SK-N-SH (cell line): ENCODE results near the gene VEGFA. TPM values are rescaled to one million over a fixed set of nuclear protein-coding genes. Genes with fewer than 3 reads are reported as not detected.

ENCODE experiments used
- CTCF ChIA-PET: fragments of 300-600, 350-600 bp; formaldehyde crosslinking; extraction: SDS; loops from one replicate; lab custom pipeline; 2021; lab: Yijun Ruan, JAX
- POLR2A ChIA-PET: fragments of 350-600 bp; sonication (Branson Sonifier 250); formaldehyde crosslinking; extraction: SDS; loops from one replicate; lab custom pipeline; 2020; ENCODE audit warnings: antibody characterized with exemption, inconsistent platforms; lab: Yijun Ruan, JAX
- DNase-seq: peaks from one replicate; pipeline ENCODE4 v3.0.0; 2012
- H2AFZ ChIP-seq: fragments of 200-600 bp; sonication (generic); 2 replicates; pipeline ENCODE4 v1.8.1; 2016; ENCODE audit warnings: antibody characterized with exemption, mild to moderate bottlenecking, low read depth
- H3F3A ChIP-seq: fragments of 200-600 bp; sonication (generic); replicated peaks from 2 replicates; pipeline ENCODE3; 2016; ENCODE audit warnings: antibody characterized with exemption, mild to moderate bottlenecking; ENCODE audit not compliant: insufficient read depth
- H3K27ac ChIP-seq, 2 experiments: fragments of 200-500 bp in 1 of 2; fragments of 200-600 bp in 1 of 2; sonication (Bioruptor generic) in 1 of 2; sonication (generic), shearing (Covaris generic) in 1 of 2; 2 replicates each; pipeline versions ENCODE4 v1.5.1 to v1.6.1; 2014 to 2016; ENCODE audit warnings: low read depth in 2 of 2, inconsistent platforms in 1 of 2, low read length in 1 of 2, mild to moderate bottlenecking in 1 of 2, mixed read lengths in 1 of 2
- H3K27me3 ChIP-seq: fragments of 200-600 bp; sonication (generic), shearing (Covaris generic); 2 replicates; pipeline ENCODE4 v1.6.1; 2016; ENCODE audit warnings: mixed run types; ENCODE audit not compliant: insufficient read depth
- H3K36me3 ChIP-seq, 2 experiments: fragments of 200-500 bp in 1 of 2; fragments of 200-600 bp in 1 of 2; sonication (Bioruptor generic) in 1 of 2; sonication (generic) in 1 of 2; replicated peaks in 1 of 2; 2 replicates each; pipeline versions ENCODE3 to v1.5.1; 2014 to 2016; ENCODE audit warnings: low read length in 1 of 2, mild to moderate bottlenecking in 1 of 2; ENCODE audit not compliant: insufficient read depth in 2 of 2, control insufficient read depth in 1 of 2
- H3K4me1 ChIP-seq, 2 experiments: fragments of 200-500 bp in 1 of 2; fragments of 200-600 bp in 1 of 2; sonication (Bioruptor generic) in 1 of 2; sonication (generic), shearing (Covaris generic) in 1 of 2; 2 replicates each; pipeline versions ENCODE4 v1.5.1 to v1.6.1; 2014 to 2016; ENCODE audit warnings: low read depth in 1 of 2, low read length in 1 of 2, mixed run types in 1 of 2; ENCODE audit not compliant: insufficient read depth in 2 of 2, control insufficient read depth in 1 of 2
- H3K4me2 ChIP-seq: fragments of 200-600 bp; sonication (generic), shearing (Covaris generic); 2 replicates; pipeline ENCODE4 v1.6.1; 2017; ENCODE audit warnings: mixed run types
- H3K4me3 ChIP-seq, 2 experiments: fragments of 200-500 bp in 1 of 2; fragments of 200-600 bp in 1 of 2; sonication (Bioruptor generic) in 1 of 2; sonication (generic), shearing (Covaris generic) in 1 of 2; 2 replicates each; pipeline versions ENCODE4 v1.5.1 to v1.8.1; 2014 to 2016; ENCODE audit warnings: low read depth in 2 of 2, inconsistent platforms in 1 of 2, low read length in 1 of 2, mild to moderate bottlenecking in 1 of 2, mixed read lengths in 1 of 2, moderate library complexity in 1 of 2
- H3K79me2 ChIP-seq: fragments of 200-600 bp; sonication (generic); 2 replicates; pipeline ENCODE4 v1.8.1; 2017; ENCODE audit warnings: mild to moderate bottlenecking; ENCODE audit not compliant: insufficient read depth
- H3K9ac ChIP-seq: fragments of 200-600 bp; sonication (generic); 2 replicates; pipeline ENCODE4 v1.6.1; 2017; ENCODE audit warnings: mixed run types
- H3K9me2 ChIP-seq: fragments of 200-600 bp; sonication (generic); 2 replicates; pipeline ENCODE4 v1.6.1; 2017; ENCODE audit warnings: mixed run types
- H3K9me3 ChIP-seq: fragments of 200-600 bp; sonication (generic); 2 replicates; pipeline ENCODE4 v1.6.1; 2017; ENCODE audit warnings: mixed run types, mild to moderate bottlenecking, moderate library complexity
- H4K20me1 ChIP-seq: fragments of 200-600 bp; sonication (generic); 2 replicates; pipeline ENCODE4 v1.6.1; 2017; ENCODE audit warnings: mild to moderate bottlenecking, mixed run types; ENCODE audit not compliant: insufficient read depth
- CHD2 ChIP-seq: fragments of 150-350 bp; IDR thresholded peaks from 2 replicates; pipeline ENCODE4 v1.6.1; 2018; ENCODE audit warnings: low read length; ENCODE audit not compliant: partially characterized antibody
- EP300 ChIP-seq, 2 experiments: IDR thresholded peaks; 2 replicates each; pipeline versions ENCODE4 v1.4.0 to v1.6.1; 2012; ENCODE audit warnings: borderline replicate concordance in 1 of 2, low read depth in 1 of 2, low read length in 1 of 2
- FOSL2 ChIP-seq: IDR thresholded peaks from 2 replicates; pipeline ENCODE4 v1.4.0; 2012; ENCODE audit warnings: low read depth, mild to moderate bottlenecking, moderate library complexity, borderline replicate concordance
- GATA2 ChIP-seq: sonication (generic); formaldehyde crosslinking; IDR thresholded peaks from 2 replicates; pipeline ENCODE4 v1.5.0; 2020; ENCODE audit warnings: mild to moderate bottlenecking, missing genetic modification reagents
- JUND ChIP-seq: IDR thresholded peaks from 2 replicates; pipeline ENCODE4 v1.4.0; 2012
- MEF2A ChIP-seq: IDR thresholded peaks from 2 replicates; pipeline ENCODE4 v1.4.0; 2012; ENCODE audit warnings: low read depth, borderline replicate concordance
- MXI1 ChIP-seq: IDR thresholded peaks from 2 replicates; pipeline ENCODE4 v1.6.1; 2012; ENCODE audit warnings: mild to moderate bottlenecking, low read depth, low read length, improper control_type of control experiment
- NRF1 ChIP-seq: IDR thresholded peaks from 2 replicates; pipeline ENCODE4 v1.6.1; 2012; ENCODE audit warnings: low read depth, mild to moderate bottlenecking, low read length
- POLR2AphosphoS5 ChIP-seq: IDR thresholded peaks from 2 replicates; pipeline ENCODE4 v1.6.1; 2012; ENCODE audit warnings: low read depth, low read length
- RAD21 ChIP-seq: IDR thresholded peaks from 2 replicates; pipeline ENCODE4 v1.6.1; 2012; ENCODE audit warnings: mild to moderate bottlenecking, low read length
- RCOR1 ChIP-seq: fragments of 150-350 bp; IDR thresholded peaks from 2 replicates; pipeline ENCODE4 v1.6.1; 2017; ENCODE audit warnings: antibody characterized with exemption, low read length
- RXRA ChIP-seq: IDR thresholded peaks from 2 replicates; pipeline ENCODE4 v1.4.0; 2012; ENCODE audit warnings: low read depth, mild to moderate bottlenecking, borderline replicate concordance
- SIN3A ChIP-seq: IDR thresholded peaks from 2 replicates; pipeline ENCODE4 v1.6.1; 2012; ENCODE audit warnings: low read depth, mild to moderate bottlenecking, low read length, moderate library complexity, borderline replicate concordance
- SMC3 ChIP-seq: IDR thresholded peaks from 2 replicates; pipeline ENCODE4 v1.6.1; 2012; ENCODE audit warnings: low read depth, low read length, improper control_type of control experiment
- USF1 ChIP-seq: IDR thresholded peaks from 2 replicates; pipeline ENCODE4 v1.4.0; 2012; ENCODE audit warnings: low read depth, borderline replicate concordance
- YY1 ChIP-seq: IDR thresholded peaks from 2 replicates; pipeline ENCODE4 v1.4.0; 2012; ENCODE audit warnings: low read depth, mild to moderate bottlenecking
- WGBS: methylation state at CpG from one replicate; pipeline ENCODE4 v1.1.6; 2017; ENCODE audit warnings: low lambda C conversion rate; 5-methylcytosine and 5-hydroxymethylcytosine counted together
- polyA plus RNA-seq, 3 experiments: library from polyadenylated mRNA; depleted of rRNA; stranded (reverse); fragments of >200 nt; gene quantifications; 2 replicates each; pipeline ENCODE4 v1.2.3, GENCODE V29; 2012
- TF ChIP-seq, protein P1 (sequence below): fragments of 200-600 bp; sonication (generic); IDR thresholded peaks from 2 replicates; pipeline ENCODE4 v1.6.1; 2017; ENCODE audit warnings: antibody characterized with exemption, mild to moderate bottlenecking, moderate library complexity
- TF ChIP-seq, protein P2 (sequence below): fragments of 150-350 bp; IDR thresholded peaks from 2 replicates; pipeline ENCODE4 v1.6.1; 2016; ENCODE audit warnings: mild to moderate bottlenecking, low read depth, low read length
- TF ChIP-seq, protein P3 (sequence below): IDR thresholded peaks from 2 replicates; pipeline ENCODE4 v1.4.0; 2012; ENCODE audit warnings: low read depth

The VEGFA gene
- polyA plus RNA-seq, 1 of the 3 experiments (the other 2 are of a cell fraction), result 81.0 TPM

DNA sequence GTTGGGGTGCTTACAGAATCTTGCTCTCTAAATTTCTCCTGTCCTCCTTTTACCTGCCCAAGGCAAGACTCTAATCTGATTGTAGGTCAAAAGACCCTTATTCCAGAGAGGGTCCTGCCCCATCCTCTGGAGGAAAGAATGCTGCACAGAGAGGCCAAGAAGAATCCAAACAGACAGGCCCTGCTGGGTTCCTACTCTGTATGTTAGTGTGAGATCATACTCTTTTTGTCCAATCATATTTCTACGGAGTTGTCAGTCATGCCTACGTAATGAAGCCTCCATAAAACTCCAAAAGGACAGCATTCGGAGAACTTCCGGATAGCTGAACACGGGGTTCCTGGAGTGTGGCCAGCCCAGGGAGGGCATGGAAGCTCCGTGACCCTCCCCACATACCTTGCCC is 50.5 kb downstream of the VEGFA start:
- Histone ChIP-seq H3K9me3 (no peaks in the 10 kb centered on the region), H3K79me2 (no peaks in the 10 kb centered on the region), H3K27me3 (no peaks in the 10 kb centered on the region), H3K36me3 (no peaks in the 10 kb centered on the region), H3F3A (no peaks in the 10 kb centered on the region), H2AFZ (no peak overlapping the region), H3K9me2 (no peaks in the 10 kb centered on the region), H3K9ac (no peak overlapping the region), H3K27ac (no peak overlapping the region), H4K20me1 (no peaks in the 10 kb centered on the region), H3K4me2 (no peak overlapping the region), H3K4me3 (no peak overlapping the region), H3K4me1 (no peaks in the 10 kb centered on the region; a peak in 1 of 4 replicates)
- 71% methylated on average over 6 of the region's 6 CpGs for WGBS
- CTCF ChIA-PET, result no interaction called here
- TF ChIP-seq USF1 (no peak), SMC3 (no peak), JUND (no peak), GATA2 (CRISPR knock-in tag) (no peak), MXI1 (no peak), YY1 (no peak), RXRA (no peak), FOSL2 (no peak), RAD21 (no peak)
- TF ChIP-seq, protein P1, sequence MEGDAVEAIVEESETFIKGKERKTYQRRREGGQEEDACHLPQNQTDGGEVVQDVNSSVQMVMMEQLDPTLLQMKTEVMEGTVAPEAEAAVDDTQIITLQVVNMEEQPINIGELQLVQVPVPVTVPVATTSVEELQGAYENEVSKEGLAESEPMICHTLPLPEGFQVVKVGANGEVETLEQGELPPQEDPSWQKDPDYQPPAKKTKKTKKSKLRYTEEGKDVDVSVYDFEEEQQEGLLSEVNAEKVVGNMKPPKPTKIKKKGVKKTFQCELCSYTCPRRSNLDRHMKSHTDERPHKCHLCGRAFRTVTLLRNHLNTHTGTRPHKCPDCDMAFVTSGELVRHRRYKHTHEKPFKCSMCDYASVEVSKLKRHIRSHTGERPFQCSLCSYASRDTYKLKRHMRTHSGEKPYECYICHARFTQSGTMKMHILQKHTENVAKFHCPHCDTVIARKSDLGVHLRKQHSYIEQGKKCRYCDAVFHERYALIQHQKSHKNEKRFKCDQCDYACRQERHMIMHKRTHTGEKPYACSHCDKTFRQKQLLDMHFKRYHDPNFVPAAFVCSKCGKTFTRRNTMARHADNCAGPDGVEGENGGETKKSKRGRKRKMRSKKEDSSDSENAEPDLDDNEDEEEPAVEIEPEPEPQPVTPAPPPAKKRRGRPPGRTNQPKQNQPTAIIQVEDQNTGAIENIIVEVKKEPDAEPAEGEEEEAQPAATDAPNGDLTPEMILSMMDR, result no peak
- DNase-seq, result no peak
- POLR2A ChIA-PET, result no interaction called here

DNA sequence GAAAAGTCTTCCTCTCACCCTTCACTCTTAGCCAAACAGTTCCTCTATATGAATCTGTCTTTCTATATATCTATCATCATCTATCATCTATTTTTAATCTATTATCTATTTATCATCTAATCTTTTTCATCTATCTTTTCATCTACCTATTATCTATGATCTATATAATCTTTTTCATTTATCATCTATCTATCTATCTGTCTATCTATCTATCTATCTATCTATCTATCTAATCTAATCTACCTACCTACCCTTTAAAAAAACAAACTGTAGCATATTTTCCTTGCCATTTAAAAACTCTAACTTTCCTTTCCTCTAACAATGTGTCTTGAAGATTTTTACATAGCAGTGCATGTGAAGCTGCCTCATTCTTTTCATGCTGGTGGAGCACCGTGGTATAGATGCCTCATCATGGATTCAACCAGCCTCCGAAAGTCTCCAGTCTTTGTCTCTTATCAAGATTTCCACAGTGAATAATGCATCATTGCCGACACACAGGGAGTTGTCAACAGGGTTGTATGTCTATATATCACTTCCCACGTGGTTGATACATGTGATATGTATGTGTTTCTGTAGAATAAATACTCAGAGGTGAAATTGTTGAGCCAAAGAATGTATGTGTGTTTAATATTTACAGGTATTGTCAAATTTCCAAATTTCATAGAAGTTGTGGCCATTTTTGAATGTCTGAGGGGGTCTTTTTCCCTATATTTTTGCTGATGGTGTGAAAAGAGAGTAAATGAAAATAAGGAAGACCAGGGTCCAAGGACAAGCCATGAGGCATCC is 51.3 kb downstream of the VEGFA start:
- ChIA-PET CTCF (interaction anchor here (0.8 to 1.6 kb wide), 2 partner anchors 17 to 180 kb away, joined by 3 to 4 read pairs; no protein-coding TSS in a partner anchor), POLR2A (no interaction called here)
- WGBS, result 50% methylated on average over 4 of the region's 4 CpGs
- no peaks in the 10 kb centered on the region for H3K36me3 ChIP-seq
- no peak overlapping the region for H3K9ac ChIP-seq
- no peak for DNase-seq
- no peak overlapping the region for H2AFZ ChIP-seq
- H3F3A ChIP-seq, result no peaks in the 10 kb centered on the region
- H4K20me1 ChIP-seq, result no peaks in the 10 kb centered on the region
- H3K4me3 ChIP-seq, result no peak overlapping the region
- no peaks in the 10 kb centered on the region for H3K9me2 ChIP-seq
- TF ChIP-seq MEF2A (no peak), EP300 (IDR thresholded peaks at IDR 0.05; ENCODE audit: borderline replicate concordance in 1 of 2, low read depth in 1 of 2, low read length in 1 of 2) (no peak), SIN3A (no peak), NRF1 (no peak), RCOR1 (no peak), RXRA (no peak), MXI1 (no peak), YY1 (no peak), SMC3 (no peak), POLR2AphosphoS5 (no peak), CHD2 (no peak)
- TF ChIP-seq, protein P2, sequence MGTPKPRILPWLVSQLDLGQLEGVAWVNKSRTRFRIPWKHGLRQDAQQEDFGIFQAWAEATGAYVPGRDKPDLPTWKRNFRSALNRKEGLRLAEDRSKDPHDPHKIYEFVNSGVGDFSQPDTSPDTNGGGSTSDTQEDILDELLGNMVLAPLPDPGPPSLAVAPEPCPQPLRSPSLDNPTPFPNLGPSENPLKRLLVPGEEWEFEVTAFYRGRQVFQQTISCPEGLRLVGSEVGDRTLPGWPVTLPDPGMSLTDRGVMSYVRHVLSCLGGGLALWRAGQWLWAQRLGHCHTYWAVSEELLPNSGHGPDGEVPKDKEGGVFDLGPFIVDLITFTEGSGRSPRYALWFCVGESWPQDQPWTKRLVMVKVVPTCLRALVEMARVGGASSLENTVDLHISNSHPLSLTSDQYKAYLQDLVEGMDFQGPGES, result no peak
- TF ChIP-seq, protein P1, result no peak
- TF ChIP-seq, protein P3, sequence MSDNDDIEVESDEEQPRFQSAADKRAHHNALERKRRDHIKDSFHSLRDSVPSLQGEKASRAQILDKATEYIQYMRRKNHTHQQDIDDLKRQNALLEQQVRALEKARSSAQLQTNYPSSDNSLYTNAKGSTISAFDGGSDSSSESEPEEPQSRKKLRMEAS, result no peak
- H3K27ac ChIP-seq, result no peak overlapping the region
- H3K27me3 ChIP-seq, result no peaks in the 10 kb centered on the region
- H3K79me2 ChIP-seq, result no peaks in the 10 kb centered on the region
- H3K4me1 ChIP-seq, result no peaks in the 10 kb centered on the region; a peak in 1 of 4 replicates
- H3K9me3 ChIP-seq, result no peaks in the 10 kb centered on the region
- no peak overlapping the region for H3K4me2 ChIP-seq
